Chondrocyte (in vitro differentiated cells): ENCODE measurements around the gene FAM156B. TPM values are rescaled to one million over a fixed set of nuclear protein-coding genes. Genes with fewer than 3 reads are reported as not detected.
"Not testable (repeated sequence)": the region's sequence is repeated elsewhere in the genome, so short reads cannot be mapped to it uniquely, and the experiment has no call there.

ENCODE experiments used
- DNase-seq: peaks from one replicate; pipeline ENCODE4 v3.0.0; 2021; ENCODE audit warnings: mixed read lengths, low spot score
- H3K27ac Mint-ChIP-seq: one replicate; pipeline ENCODE4 v1.8.0; 2021; ENCODE audit warnings: mild to moderate bottlenecking, moderate library complexity, mixed read lengths; ENCODE audit not compliant: unreplicated experiment
- H3K27me3 Mint-ChIP-seq: 2 replicates; pipeline ENCODE4 v1.8.0; 2021; ENCODE audit warnings: low read depth, mixed read lengths
- H3K36me3 Mint-ChIP-seq: 2 replicates; pipeline ENCODE4 v1.8.0; 2021; ENCODE audit warnings: low read depth, mixed read lengths
- H3K4me1 Mint-ChIP-seq: 2 replicates; pipeline ENCODE4 v1.8.0; 2021; ENCODE audit warnings: low read depth, mild to moderate bottlenecking, mixed read lengths
- H3K4me3 Mint-ChIP-seq: one replicate; pipeline ENCODE4 v1.8.0; 2021; ENCODE audit warnings: mild to moderate bottlenecking, moderate library complexity, mixed read lengths; ENCODE audit not compliant: unreplicated experiment
- H3K9me3 Mint-ChIP-seq: 2 replicates; pipeline ENCODE4 v1.8.0; 2021; ENCODE audit warnings: low read depth, mixed read lengths
- total RNA-seq: library from RNA; stranded (reverse); gene quantifications from 3 replicates; pipeline ENCODE4 v1.2.1, GENCODE V29; 2021
- TF ChIP-seq, protein P1 (sequence below): fragments of 200-600 bp; sonication (generic); IDR thresholded peaks from 2 replicates; pipeline ENCODE4 v1.5.0; 2021; ENCODE audit warnings: antibody characterized with exemption, mild to moderate bottlenecking, moderate library complexity

Gene FAM156B
- total RNA-seq, 1 donor from 2014 or later, result 18.0 TPM

DNA sequence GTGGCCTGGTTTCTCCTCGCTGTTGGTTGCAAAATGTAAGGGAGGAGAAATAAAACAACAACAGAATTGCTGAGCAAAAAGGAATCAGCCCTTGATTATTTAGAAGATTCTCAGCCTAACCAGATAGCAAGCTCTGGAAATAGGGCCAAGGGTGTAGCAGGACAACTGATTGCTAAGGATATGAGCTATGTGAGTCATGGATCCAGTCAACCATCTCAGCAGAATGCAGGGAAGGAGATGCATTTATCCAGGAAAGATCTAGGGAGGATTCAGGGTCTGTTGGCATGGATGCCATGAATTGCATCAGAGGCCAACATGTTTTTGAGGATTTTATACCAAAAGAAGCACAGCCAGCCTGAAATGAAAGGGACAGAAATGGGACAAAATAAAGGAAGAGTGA is 27.1 kb upstream of the FAM156B start:
- TF ChIP-seq, protein P1, sequence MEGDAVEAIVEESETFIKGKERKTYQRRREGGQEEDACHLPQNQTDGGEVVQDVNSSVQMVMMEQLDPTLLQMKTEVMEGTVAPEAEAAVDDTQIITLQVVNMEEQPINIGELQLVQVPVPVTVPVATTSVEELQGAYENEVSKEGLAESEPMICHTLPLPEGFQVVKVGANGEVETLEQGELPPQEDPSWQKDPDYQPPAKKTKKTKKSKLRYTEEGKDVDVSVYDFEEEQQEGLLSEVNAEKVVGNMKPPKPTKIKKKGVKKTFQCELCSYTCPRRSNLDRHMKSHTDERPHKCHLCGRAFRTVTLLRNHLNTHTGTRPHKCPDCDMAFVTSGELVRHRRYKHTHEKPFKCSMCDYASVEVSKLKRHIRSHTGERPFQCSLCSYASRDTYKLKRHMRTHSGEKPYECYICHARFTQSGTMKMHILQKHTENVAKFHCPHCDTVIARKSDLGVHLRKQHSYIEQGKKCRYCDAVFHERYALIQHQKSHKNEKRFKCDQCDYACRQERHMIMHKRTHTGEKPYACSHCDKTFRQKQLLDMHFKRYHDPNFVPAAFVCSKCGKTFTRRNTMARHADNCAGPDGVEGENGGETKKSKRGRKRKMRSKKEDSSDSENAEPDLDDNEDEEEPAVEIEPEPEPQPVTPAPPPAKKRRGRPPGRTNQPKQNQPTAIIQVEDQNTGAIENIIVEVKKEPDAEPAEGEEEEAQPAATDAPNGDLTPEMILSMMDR, result no peak

DNA sequence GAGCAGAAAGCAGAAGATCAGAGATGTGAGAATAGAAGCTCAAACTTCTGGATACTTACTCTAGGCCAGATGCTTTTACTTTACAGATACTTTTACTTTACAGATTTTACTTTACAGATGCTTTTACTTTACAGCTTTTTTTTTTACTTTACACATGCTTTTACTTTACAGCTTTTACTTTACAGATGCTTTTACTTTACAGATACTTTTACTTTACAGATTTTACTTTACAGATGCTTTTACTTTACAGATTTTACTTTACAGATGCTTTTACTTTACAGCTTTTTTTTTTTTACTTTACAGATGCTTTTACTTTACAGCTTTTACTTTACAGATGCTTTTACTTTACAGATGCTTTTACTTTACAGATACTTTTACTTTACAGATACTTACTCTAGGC is 23.3 kb upstream of the FAM156B start:
- H3K4me3 Mint-ChIP-seq, H3K36me3 Mint-ChIP-seq, H3K27ac Mint-ChIP-seq, H3K4me1 Mint-ChIP-seq, H3K27me3 Mint-ChIP-seq, DNase-seq: not testable (repeated sequence)
- peaks cover 10% of the 10 kb centered on the region for H3K9me3 Mint-ChIP-seq

More for the DNA sequence above, 27.1 kb upstream of the FAM156B start:
- H3K27me3 Mint-ChIP-seq, result peaks cover 2% of the 10 kb centered on the region
- no peaks in the 10 kb centered on the region for H3K4me1 Mint-ChIP-seq
- H3K4me3 Mint-ChIP-seq, result no peak overlapping the region
- peaks cover 7% of the 10 kb centered on the region for H3K9me3 Mint-ChIP-seq
- no peaks in the 10 kb centered on the region for H3K36me3 Mint-ChIP-seq
- H3K27ac Mint-ChIP-seq, result no peak overlapping the region
- DNase-seq, result no peak

- Mint-ChIP-seq H3K9me3 (peaks cover 9% of the 10 kb centered on the region), H3K27ac (no peak overlapping the region), H3K27me3 (peaks cover 7% of the 10 kb centered on the region), H3K36me3 (no peaks in the 10 kb centered on the region), H3K4me3 (no peak overlapping the region), H3K4me1 (no peaks in the 10 kb centered on the region)
- no peak for DNase-seq
- TF ChIP-seq, protein P1, result no peak
These were observed 22.5 kb upstream of the FAM156B start for GRCh38 chrX:52874661-52875060.

GRCh38 chrX:52875436-52875835 is 21.7 kb upstream of the FAM156B start:
- not testable (repeated sequence) for H3K4me1 Mint-ChIP-seq, H3K36me3 Mint-ChIP-seq, H3K27ac Mint-ChIP-seq, H3K9me3 Mint-ChIP-seq, DNase-seq, H3K4me3 Mint-ChIP-seq, H3K27me3 Mint-ChIP-seq

DNA sequence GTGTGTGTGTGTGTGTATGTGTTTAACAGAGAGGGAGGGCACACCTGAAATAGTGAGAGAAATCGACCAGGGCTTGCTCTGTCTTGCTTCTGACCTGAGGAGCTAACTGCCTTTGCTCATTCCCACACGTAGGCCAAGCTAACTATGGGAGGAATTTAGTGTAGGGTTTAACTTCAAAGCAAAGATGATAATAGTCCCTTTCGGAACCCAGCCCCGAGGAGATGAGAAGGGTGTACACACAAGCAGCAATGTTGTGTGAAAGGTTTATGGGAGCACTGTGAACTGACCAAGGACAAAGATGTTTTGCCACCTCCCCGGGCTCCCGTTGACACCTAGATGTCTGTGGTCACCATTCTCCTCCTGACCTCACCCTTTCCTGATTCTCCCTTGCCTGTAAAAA is 20.7 kb upstream of the FAM156B start:
- not testable (repeated sequence) for H3K4me1 Mint-ChIP-seq, H3K4me3 Mint-ChIP-seq, H3K27ac Mint-ChIP-seq, H3K27me3 Mint-ChIP-seq, H3K9me3 Mint-ChIP-seq, DNase-seq, H3K36me3 Mint-ChIP-seq

GRCh38 chrX:52887459-52887858 is 9.7 kb upstream of the FAM156B start:
- not testable (repeated sequence) for H3K4me1 Mint-ChIP-seq, H3K4me3 Mint-ChIP-seq, H3K9me3 Mint-ChIP-seq, H3K36me3 Mint-ChIP-seq, DNase-seq, H3K27me3 Mint-ChIP-seq, H3K27ac Mint-ChIP-seq

DNA sequence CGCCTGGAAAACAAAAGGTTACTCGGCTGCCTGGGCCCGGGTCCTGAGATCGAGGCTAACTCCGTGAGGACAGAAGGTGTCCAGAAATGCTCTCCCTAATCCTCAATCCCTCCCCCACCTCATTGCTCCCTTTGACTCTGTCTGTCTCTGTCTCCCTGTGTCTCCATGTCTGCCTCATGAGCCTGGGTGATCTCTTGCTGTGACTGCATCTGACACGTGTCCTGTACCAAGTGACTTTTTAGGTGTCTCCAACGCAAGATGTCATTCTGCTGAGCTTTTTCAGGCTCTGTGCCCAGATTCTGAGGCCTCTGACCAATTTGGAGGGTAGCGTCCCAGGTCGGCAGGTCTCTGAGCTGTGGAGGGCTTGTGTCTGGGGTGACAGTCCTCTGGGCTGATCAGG is 9.0 kb upstream of the FAM156B start:
- H3K36me3 Mint-ChIP-seq, result not testable (repeated sequence)

DNA sequence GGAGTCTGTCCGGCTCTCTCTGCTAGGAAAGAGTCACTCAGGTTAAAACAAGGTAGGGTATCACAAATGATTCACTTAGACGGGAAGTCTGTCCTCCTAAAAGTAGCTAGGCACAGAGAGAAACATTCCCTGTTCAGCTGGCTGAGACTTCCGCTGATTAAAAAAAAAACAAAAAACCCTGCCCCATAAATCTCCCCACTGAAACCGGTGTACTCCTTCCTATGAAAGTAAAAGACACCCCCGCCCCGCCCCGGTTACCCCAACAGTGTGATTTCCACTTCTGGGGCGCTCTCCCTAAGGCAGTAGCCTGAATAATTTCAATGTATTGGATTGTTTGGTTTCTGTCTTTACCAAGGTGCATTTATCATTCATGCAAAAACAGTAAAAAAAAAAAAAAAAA is 692 bp upstream of the FAM156B start:
- H3K27ac Mint-ChIP-seq, H3K4me1 Mint-ChIP-seq, H3K9me3 Mint-ChIP-seq, DNase-seq, H3K27me3 Mint-ChIP-seq, H3K4me3 Mint-ChIP-seq, H3K36me3 Mint-ChIP-seq: not testable (repeated sequence)

More for the DNA sequence above, 9.0 kb upstream of the FAM156B start:
- DNase-seq, H3K27ac Mint-ChIP-seq, H3K4me3 Mint-ChIP-seq, H3K27me3 Mint-ChIP-seq, H3K9me3 Mint-ChIP-seq, H3K4me1 Mint-ChIP-seq: not testable (repeated sequence)

- not testable (repeated sequence) for H3K27me3 Mint-ChIP-seq, H3K4me3 Mint-ChIP-seq, DNase-seq, H3K27ac Mint-ChIP-seq, H3K4me1 Mint-ChIP-seq, H3K9me3 Mint-ChIP-seq, H3K36me3 Mint-ChIP-seq
These were observed 8.4 kb downstream of the FAM156B start for GRCh38 chrX:52905531-52905930.

- H3K27ac Mint-ChIP-seq, DNase-seq, H3K4me1 Mint-ChIP-seq, H3K9me3 Mint-ChIP-seq, H3K27me3 Mint-ChIP-seq, H3K4me3 Mint-ChIP-seq, H3K36me3 Mint-ChIP-seq: not testable (repeated sequence)
These were observed 8.9 kb downstream of the FAM156B start for GRCh38 chrX:52906072-52906471.

GRCh38 chrX:52907137-52907536 is 10.0 kb downstream of the FAM156B start:
- not testable (repeated sequence) for H3K9me3 Mint-ChIP-seq, H3K4me3 Mint-ChIP-seq, H3K27me3 Mint-ChIP-seq, DNase-seq, H3K27ac Mint-ChIP-seq, H3K36me3 Mint-ChIP-seq, H3K4me1 Mint-ChIP-seq

GRCh38 chrX:52907900-52908299 is 10.8 kb downstream of the FAM156B start:
- not testable (repeated sequence) for H3K9me3 Mint-ChIP-seq, H3K27me3 Mint-ChIP-seq, H3K36me3 Mint-ChIP-seq, H3K4me3 Mint-ChIP-seq, H3K27ac Mint-ChIP-seq, DNase-seq, H3K4me1 Mint-ChIP-seq
